Measurements from ENCODE around the gene LBX2. TPM values are rescaled to one million over a fixed set of nuclear protein-coding genes. Genes with fewer than 3 reads are reported as not detected.
A peak's percentile ranks its signal among the peaks of the same experiment; 100 is the strongest.
"Not testable (repeated sequence)": the region's sequence is repeated elsewhere in the genome, so short reads cannot be mapped to it uniquely, and the experiment has no call there.

The LBX2 gene
- total and polyA plus RNA-seq, 2 experiments from 2014 or later, result 0.80 TPM; not detected in 1

DNA sequence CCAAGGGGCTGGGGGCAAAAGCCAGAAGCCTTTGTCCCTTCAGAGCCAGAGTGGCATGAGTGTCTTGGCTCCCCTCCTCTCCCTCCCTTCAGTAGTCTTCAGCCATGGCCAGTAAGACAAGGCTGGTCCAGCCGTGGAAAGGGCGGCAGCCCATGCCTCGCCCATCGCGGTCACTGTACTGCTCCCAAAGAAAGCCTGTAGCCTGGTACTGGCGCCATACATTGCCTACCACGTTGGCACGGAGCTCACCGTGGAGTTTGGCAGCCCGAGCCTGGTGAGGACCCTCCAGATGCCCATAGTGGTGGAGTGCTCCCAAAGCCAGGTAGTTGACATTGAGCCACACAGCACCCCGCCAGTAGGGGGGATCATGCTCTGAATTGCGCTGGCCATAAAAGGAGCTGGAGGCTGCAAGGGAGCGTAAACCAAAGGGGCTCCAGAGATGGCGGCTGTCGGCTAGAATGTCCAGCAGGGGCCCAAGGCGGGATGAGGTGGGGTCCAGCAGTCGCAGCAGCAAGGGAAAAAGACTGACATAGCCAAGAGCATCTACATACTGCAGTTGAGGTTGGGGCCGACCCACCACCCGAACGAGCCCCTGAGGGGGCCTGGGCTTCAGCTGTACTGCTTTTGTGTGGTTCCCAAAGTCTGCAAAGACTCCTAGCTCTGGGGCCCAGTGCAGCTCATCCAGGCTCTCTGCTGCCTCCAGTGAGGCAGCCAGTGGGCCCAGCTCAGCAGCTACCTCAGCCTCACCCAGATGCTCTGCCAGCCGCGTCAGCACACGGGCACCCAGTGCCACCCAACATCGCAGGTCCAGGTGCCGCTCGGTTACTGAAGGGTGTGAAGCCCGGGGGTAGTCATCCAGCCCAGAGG lies 38.0 kb downstream of the LBX2 start:
- DNase-seq (ENCODE audit: low read depth in 1 of 2, low spot score in 1 of 2), result peak; percentile 9 to 11
- Histone ChIP-seq H3K27me3 (no peaks in the 10 kb centered on the region), H3K27ac (no peak overlapping the region), H3K9me3 (ENCODE audit: low read depth) (no peaks in the 10 kb centered on the region), H3K4me1 (ENCODE audit: low read depth) (peaks cover 5% of the 10 kb centered on the region), H3K4me3 (no peak overlapping the region), H3K36me3 (peaks cover 9% of the 10 kb centered on the region)
- TF ChIP-seq CTCF (IDR thresholded peaks at IDR 0.05; ENCODE audit: low read depth, low read length), result peak; percentile 15

DNA sequence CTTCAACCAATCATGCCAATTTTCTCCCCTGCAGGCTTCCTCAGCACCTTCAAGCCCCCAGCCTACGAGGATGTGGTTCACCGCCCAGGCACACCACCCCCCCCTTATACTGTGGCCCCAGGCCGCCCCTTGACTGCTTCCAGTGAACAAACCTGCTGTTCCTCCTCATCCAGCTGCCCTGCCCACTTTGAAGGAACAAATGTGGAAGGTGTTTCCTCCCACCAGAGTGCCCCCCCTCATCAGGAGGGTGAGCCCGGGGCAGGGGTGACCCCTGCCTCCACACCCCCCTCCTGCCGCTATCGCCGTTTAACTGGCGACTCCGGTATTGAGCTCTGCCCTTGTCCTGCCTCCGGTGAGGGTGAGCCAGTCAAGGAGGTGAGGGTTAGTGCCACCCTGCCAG lies 39.2 kb downstream of the LBX2 start:
- H3K4me3 ChIP-seq; H3K27ac ChIP-seq; H3K9me3 ChIP-seq (ENCODE audit: low read depth); DNase-seq (ENCODE audit: low read depth in 1 of 2, low spot score in 1 of 2); H3K4me1 ChIP-seq (ENCODE audit: low read depth); H3K36me3 ChIP-seq; H3K27me3 ChIP-seq: not testable (repeated sequence)

GRCh38 chr2:74459503-74460118 lies 39.8 kb downstream of the LBX2 start:
- not testable (repeated sequence) for H3K9me3 ChIP-seq (ENCODE audit: low read depth); H3K36me3 ChIP-seq; H3K27me3 ChIP-seq; DNase-seq (ENCODE audit: low read depth in 1 of 2, low spot score in 1 of 2); H3K4me1 ChIP-seq (ENCODE audit: low read depth); H3K27ac ChIP-seq
- H3K4me3 ChIP-seq, result peak overlapping the region; percentile 86

GRCh38 chr2:74458938-74459363 lies 40.5 kb downstream of the LBX2 start:
- no peak for TF ChIP-seq CTCF (IDR thresholded peaks at IDR 0.05; ENCODE audit: low read depth, low read length)
- DNase-seq (ENCODE audit: low read depth in 1 of 2, low spot score in 1 of 2), result peak in 1 of 2 donors; percentile 25
- Histone ChIP-seq H3K36me3 (peaks cover 9% of the 10 kb centered on the region), H3K27ac (no peak overlapping the region), H3K4me3 (peak overlapping the region; percentile 86), H3K9me3 (ENCODE audit: low read depth) (no peaks in the 10 kb centered on the region), H3K4me1 (ENCODE audit: low read depth) (peaks cover 5% of the 10 kb centered on the region), H3K27me3 (no peaks in the 10 kb centered on the region)

DNA sequence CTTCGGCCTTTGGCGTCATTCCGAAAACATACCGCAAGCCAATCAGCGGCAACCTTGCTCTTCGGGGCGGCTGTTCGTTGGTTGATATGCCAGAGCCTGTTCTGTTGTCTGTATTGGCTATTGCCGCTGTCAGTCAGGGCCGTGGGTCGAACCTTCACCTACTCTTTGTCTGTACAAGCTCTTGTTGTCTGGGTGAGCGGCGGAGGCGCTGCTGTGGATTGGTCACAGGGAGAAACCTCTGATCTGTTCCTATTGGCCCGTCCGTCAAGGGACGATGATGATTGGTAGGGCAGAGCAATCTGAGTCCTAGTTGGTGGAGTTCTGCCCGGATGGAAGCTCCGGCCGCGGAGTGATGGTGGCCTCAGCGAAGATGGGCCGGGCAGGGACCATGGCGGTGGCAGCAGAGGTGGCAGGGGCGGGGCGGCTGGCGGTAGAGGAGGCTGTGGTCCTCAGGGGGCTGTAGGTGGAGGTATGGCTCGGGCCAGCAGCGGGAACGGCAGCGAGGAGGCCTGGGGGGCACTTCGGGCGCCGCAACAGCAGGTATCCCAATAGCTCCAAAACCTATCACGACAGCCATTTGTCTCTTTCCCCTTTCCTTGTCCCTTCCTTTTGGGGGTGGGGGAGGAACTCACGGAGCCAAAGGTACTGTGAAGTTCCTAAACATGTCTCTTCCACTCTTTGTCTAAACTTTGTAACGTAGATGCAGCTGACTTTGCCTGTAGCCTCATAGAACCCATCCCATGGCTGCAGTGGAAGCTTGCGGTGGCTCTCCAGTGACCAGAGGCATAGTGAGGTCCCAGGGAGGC lies 41.1 kb downstream of the LBX2 start, which contains the start of gene WBP1:
Gene WBP1, plus strand, starts transcription at position 307 of the 806 bp plus-strand sequence. Its CDS starts 165 bp downstream, at position 472.
- no peaks in the 10 kb centered on the region for H3K27me3 ChIP-seq
- peak within 1 kb of the TSS; percentile 88 for H3K27ac ChIP-seq
- peaks cover 9% of the 10 kb centered on the region for H3K36me3 ChIP-seq
- peak; percentile 99 to 100 for DNase-seq (ENCODE audit: low read depth in 1 of 2, low spot score in 1 of 2)
- H3K4me1 ChIP-seq (ENCODE audit: low read depth), result peaks cover 5% of the 10 kb centered on the region
- no peak for TF ChIP-seq CTCF (IDR thresholded peaks at IDR 0.05; ENCODE audit: low read depth, low read length)
- peak within 1 kb of the TSS; percentile 86 for H3K4me3 ChIP-seq
- no peaks in the 10 kb centered on the region for H3K9me3 ChIP-seq (ENCODE audit: low read depth)

GRCh38 chr2:74457549-74458131 lies 41.8 kb downstream of the LBX2 start:
- peak overlapping the region; percentile 62 for H3K4me3 ChIP-seq
- DNase-seq (ENCODE audit: low read depth in 1 of 2, low spot score in 1 of 2), result peak; percentile 53 to 80
- H3K36me3 ChIP-seq, result peaks cover 7% of the 10 kb centered on the region

More at GRCh38 chr2:74457549-74458131, 41.8 kb downstream of the LBX2 start:
- TF ChIP-seq CTCF (IDR thresholded peaks at IDR 0.05; ENCODE audit: low read depth, low read length), result no peak
- Histone ChIP-seq H3K27me3 (no peaks in the 10 kb centered on the region), H3K4me1 (ENCODE audit: low read depth) (peaks cover 5% of the 10 kb centered on the region), H3K27ac (peak overlapping the region; percentile 88), H3K9me3 (ENCODE audit: low read depth) (no peaks in the 10 kb centered on the region)

Measured in cardiac muscle cell (in vitro differentiated cells and primary cell).